Breast epithelium (tissue), 4 donors: ENCODE data around the gene MESP2. TPM values are rescaled to one million over a fixed set of nuclear protein-coding genes. Genes with fewer than 3 reads are reported as not detected.

ENCODE experiments used
- DNase-seq, 2 donors: peaks; one replicate each; pipeline ENCODE4 v3.0.0-alpha.2; 2019; ENCODE audit warnings: low spot score in 2 of 2
- H3K27ac ChIP-seq, 2 donors: fragments of 200-600 bp; sonication (generic) in 1 of 2; one replicate each; pipeline ENCODE4 v1.5.1; 2016 to 2019; ENCODE audit warnings: mild to moderate bottlenecking in 1 of 2
- H3K27me3 ChIP-seq, 2 donors: fragments of 200-600 bp; sonication (generic) in 1 of 2; one replicate each; pipeline versions ENCODE4 v1.5.1 to v1.6.0; 2017 to 2019; ENCODE audit warnings: control low read depth in 1 of 2, mild to moderate bottlenecking in 1 of 2
- H3K36me3 ChIP-seq: fragments of 200-600 bp; one replicate; pipeline ENCODE4 v1.5.1; 2019
- H3K4me1 ChIP-seq, 2 donors: fragments of 200-600 bp; sonication (generic); one replicate each; pipeline ENCODE4 v1.5.1; 2016 to 2019; ENCODE audit warnings: control low read depth in 1 of 2
- H3K4me3 ChIP-seq, 3 donors: fragments of 200-600 bp; sonication (generic); 1 replicate in 2 of 3; 2 replicates in 1 of 3; pipeline ENCODE4 v1.5.1; 2016 to 2019; ENCODE audit warnings: mild to moderate bottlenecking in 3 of 3, moderate library complexity in 2 of 3
- H3K9me3 ChIP-seq, 2 donors: fragments of 200-600 bp; sonication (generic) in 1 of 2; one replicate each; pipeline ENCODE4 v1.5.1; 2016 to 2019; ENCODE audit warnings: control low read depth in 1 of 2
- POLR2A ChIP-seq: fragments of 450-650 bp; IDR thresholded peaks from one replicate; pipeline ENCODE4 v1.6.1; 2016; ENCODE audit warnings: antibody characterized with exemption, mild to moderate bottlenecking, moderate library complexity
- POLR2AphosphoS5 ChIP-seq, 3 donors: sonication (generic); formaldehyde crosslinking; IDR thresholded peaks; one replicate each; pipeline ENCODE4 v1.6.1; 2017; ENCODE audit warnings: antibody characterized with exemption in 3 of 3
- intact Hi-C: fragments of 100-400 bp; cut with DNase I; formaldehyde crosslinking; loops from one replicate; pipeline ENCODE4 v1.15.1; 2023; ENCODE audit warnings: low total_unique reads
- total RNA-seq, 3 donors: library from RNA; depleted of rRNA; stranded (reverse); fragments of >200 nt; gene quantifications; one replicate each; pipeline ENCODE4 v1.1.0, GENCODE V29; 2016
- TF ChIP-seq, protein P1 (sequence below), 3 donors: fragments of 450-650 bp; IDR thresholded peaks; one replicate each; pipeline ENCODE4 v1.5.1; 2016 to 2017; ENCODE audit warnings: antibody characterized with exemption in 3 of 3, mild to moderate bottlenecking in 3 of 3, moderate library complexity in 3 of 3

MESP2 gene
- total RNA-seq, 3 donors from 2014 or later, result 0.64 to 2.3 TPM; not detected in 1

DNA sequence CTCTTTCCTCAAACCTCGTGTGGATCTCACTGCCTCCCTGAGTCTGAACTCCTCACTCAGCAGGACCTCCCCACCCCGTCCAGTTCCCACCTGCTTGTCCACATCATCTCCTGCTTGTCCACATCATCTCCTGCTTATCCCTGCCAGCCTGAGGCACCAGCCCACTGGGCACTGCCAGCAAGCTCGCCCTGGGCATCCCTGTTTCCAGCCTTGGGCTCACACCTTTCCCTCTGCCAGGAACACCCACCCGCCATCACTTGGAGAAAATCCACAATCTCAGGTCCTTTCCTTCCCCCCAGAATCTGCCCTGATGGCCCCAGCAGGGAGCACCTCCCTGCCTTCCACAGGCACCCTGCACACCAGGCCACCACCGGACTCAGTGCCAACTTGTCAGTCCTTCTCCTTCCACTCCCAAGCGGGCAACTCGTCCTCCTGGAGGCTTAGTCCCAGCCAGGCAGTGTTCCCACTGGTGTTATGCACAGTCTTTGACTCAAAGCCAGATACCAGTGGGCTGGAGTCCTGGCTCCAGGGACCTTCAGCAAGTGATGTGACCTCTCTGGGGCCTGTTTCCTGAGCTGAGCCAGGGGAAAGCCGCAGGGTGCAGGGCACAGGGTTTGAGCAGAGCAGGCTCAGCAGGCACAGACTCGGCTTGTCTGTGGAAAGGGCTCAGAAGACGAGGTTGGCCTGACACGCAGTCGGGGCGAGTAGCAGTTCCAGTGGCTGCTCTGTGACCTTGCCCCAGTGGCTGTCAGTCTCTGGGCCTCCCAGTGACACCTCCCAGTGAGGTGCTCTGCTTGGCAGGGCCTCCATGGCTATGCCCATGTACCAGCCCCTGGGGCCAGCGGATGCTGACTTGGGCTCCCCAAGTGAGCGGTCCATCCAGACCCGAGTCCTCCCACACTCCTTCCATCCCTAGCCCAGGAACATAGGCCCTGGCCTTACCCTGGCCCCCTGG lies 9.5 kb upstream of the MESP2 start:
- H3K27me3 ChIP-seq, result no peaks in the 10 kb centered on the region
- DNase-seq, result no peak
- intact Hi-C loops, result no loop called here
- H3K4me3 ChIP-seq, result no peak overlapping the region
- H3K27ac ChIP-seq, result peak overlapping the region; percentile 52 to 81
- no peaks in the 10 kb centered on the region for H3K9me3 ChIP-seq
- no peaks in the 10 kb centered on the region for H3K36me3 ChIP-seq
- H3K4me1 ChIP-seq, result peaks cover 0 to 8% of the 10 kb centered on the region in 2 donors
- TF ChIP-seq, protein P1, sequence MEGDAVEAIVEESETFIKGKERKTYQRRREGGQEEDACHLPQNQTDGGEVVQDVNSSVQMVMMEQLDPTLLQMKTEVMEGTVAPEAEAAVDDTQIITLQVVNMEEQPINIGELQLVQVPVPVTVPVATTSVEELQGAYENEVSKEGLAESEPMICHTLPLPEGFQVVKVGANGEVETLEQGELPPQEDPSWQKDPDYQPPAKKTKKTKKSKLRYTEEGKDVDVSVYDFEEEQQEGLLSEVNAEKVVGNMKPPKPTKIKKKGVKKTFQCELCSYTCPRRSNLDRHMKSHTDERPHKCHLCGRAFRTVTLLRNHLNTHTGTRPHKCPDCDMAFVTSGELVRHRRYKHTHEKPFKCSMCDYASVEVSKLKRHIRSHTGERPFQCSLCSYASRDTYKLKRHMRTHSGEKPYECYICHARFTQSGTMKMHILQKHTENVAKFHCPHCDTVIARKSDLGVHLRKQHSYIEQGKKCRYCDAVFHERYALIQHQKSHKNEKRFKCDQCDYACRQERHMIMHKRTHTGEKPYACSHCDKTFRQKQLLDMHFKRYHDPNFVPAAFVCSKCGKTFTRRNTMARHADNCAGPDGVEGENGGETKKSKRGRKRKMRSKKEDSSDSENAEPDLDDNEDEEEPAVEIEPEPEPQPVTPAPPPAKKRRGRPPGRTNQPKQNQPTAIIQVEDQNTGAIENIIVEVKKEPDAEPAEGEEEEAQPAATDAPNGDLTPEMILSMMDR (IDR thresholded peaks at IDR 0.05), result no peak
- TF ChIP-seq POLR2AphosphoS5 (IDR thresholded peaks at IDR 0.05) (no peak), POLR2A (no peak)

DNA sequence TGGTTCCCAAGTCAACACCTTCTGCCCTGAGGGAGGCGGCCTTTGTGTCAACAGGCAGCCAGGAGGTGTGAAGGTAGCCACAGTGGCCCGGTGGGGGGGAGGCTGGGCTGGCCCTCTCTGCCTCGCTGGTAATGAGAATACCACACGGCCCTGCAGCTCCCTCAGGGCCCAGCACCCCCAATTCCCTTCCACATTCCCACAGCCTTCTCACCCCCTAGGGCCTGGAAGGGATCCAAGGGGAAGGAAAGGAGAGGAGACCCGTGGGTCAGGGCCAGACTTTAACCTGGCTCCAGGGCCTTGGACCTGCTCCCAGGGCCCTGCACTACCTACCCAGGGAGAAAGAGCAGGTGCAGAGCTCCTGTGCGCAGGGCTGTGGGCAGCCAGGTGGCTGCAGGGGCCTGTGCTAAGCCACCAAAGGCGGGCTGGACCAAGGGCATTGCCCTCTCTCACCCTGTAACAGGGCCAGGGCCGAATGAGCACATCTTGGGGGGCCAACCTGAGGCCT lies 8.7 kb upstream of the MESP2 start:
- peak overlapping the region; percentile 52 to 81 for H3K27ac ChIP-seq
- H3K9me3 ChIP-seq, result no peaks in the 10 kb centered on the region
- H3K4me1 ChIP-seq, result peaks cover 0 to 8% of the 10 kb centered on the region in 2 donors
- TF ChIP-seq, protein P1 (IDR thresholded peaks at IDR 0.05), result no peak
- TF ChIP-seq POLR2AphosphoS5 (IDR thresholded peaks at IDR 0.05), result no peak
- TF ChIP-seq POLR2A, result no peak
- no peaks in the 10 kb centered on the region for H3K36me3 ChIP-seq
- no peak overlapping the region for H3K4me3 ChIP-seq
- DNase-seq, result peak; percentile 57 to 77
- no peaks in the 10 kb centered on the region for H3K27me3 ChIP-seq
- intact Hi-C loops, result no loop called here

DNA sequence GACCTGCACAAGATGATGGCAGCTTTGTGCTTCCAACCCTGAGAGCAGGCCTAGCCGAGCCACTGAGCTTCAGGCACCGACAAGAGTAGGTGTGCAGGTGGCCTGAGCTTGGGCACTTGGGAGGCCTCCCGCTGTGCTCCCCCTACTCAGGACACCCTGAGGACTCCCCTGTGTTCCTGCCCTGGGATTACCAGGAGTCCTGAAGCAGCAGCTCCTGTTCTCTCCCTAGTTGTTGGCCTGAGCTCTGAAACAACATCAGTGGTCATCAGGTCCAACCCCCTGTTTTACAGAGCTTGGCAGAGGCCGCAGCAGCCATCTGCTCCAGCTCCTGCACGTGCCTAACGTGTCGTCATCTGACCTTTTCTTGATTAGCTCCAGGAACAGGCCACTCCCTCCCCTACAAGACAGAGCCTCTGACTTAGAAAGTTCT lies 8.0 kb upstream of the MESP2 start:
- DNase-seq, result no peak
- Histone ChIP-seq H3K4me1 (peaks cover 0 to 8% of the 10 kb centered on the region in 2 donors), H3K4me3 (no peak overlapping the region), H3K27ac (peak overlapping the region; percentile 52 to 81), H3K9me3 (no peaks in the 10 kb centered on the region), H3K36me3 (no peaks in the 10 kb centered on the region), H3K27me3 (no peaks in the 10 kb centered on the region)
- intact Hi-C loops, result no loop called here
- TF ChIP-seq POLR2A, result no peak
- TF ChIP-seq POLR2AphosphoS5 (IDR thresholded peaks at IDR 0.05), result no peak
- TF ChIP-seq, protein P1 (IDR thresholded peaks at IDR 0.05), result no peak

DNA sequence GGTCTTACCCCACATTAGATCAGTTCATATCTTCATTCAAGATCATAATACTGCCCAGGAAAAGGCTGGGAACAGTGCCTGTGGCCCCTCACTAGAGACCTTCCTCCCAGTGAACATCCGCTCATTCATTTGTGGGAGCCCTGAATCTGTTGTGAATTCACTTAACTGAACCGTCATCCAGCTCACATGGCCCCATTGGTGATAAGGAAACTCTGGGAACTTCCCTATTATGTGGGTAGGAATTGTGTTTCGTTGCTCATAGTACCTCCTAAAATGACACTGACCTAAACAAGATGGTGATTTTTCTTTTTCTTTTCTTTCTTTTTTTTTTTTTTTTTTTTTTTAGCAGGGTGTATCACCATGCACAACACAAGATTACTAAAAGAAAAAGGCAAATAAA lies 6.8 kb upstream of the MESP2 start:
- TF ChIP-seq, protein P1 (IDR thresholded peaks at IDR 0.05), result no peak
- TF ChIP-seq POLR2A (no peak), POLR2AphosphoS5 (IDR thresholded peaks at IDR 0.05) (no peak)
- intact Hi-C loops, result no loop called here
- Histone ChIP-seq H3K9me3 (no peaks in the 10 kb centered on the region), H3K27ac (peak overlapping the region; percentile 4 to 36), H3K27me3 (no peaks in the 10 kb centered on the region), H3K4me3 (no peak overlapping the region), H3K36me3 (no peaks in the 10 kb centered on the region), H3K4me1 (peaks cover 0 to 8% of the 10 kb centered on the region in 2 donors)
- DNase-seq, result no peak

DNA sequence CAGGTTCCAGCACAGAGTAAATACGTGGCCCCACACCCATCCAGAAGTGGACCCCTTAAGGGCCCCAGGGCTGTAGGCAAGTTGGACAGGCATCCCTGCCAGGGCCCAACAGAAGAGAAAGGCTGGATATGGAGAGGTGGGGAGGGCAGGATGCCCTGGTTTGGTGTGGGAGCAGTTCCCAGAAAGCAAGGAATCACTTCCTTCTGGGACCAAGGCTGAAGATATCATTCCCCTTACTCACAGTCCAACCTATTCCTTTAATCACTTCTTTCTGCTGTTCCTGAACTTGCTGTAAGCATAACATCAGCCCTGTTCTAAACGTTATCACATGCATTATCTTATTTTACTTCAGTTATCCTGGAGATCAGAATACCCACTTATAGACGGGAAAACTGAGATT lies 6.1 kb upstream of the MESP2 start:
- Histone ChIP-seq H3K27ac (peak overlapping the region; percentile 33 to 44), H3K27me3 (no peaks in the 10 kb centered on the region), H3K9me3 (no peaks in the 10 kb centered on the region), H3K4me3 (no peak overlapping the region), H3K4me1 (peaks cover 0 to 8% of the 10 kb centered on the region in 2 donors), H3K36me3 (no peaks in the 10 kb centered on the region)
- TF ChIP-seq, protein P1 (IDR thresholded peaks at IDR 0.05), result no peak
- TF ChIP-seq POLR2AphosphoS5 (IDR thresholded peaks at IDR 0.05) (no peak), POLR2A (no peak)
- no peak for DNase-seq
- intact Hi-C loops, result no loop called here
